Motor neuron (in vitro differentiated cells): ENCODE measurements around the gene PCDHGC3. TPM values are rescaled to one million over a fixed set of nuclear protein-coding genes. Genes with fewer than 3 reads are reported as not detected.
A peak's percentile ranks its signal among the peaks of the same experiment; 100 is the strongest.

Experiments
- ATAC-seq, 8 experiments: fragments of 200-7000 bp; cut with Tn5 transposase; replicated peaks in 6 of 8; 2 replicates each; pipeline ENCODE4 v1.8.0; 2021; ENCODE audit warnings: mild to moderate bottlenecking in 8 of 8, moderate library complexity in 8 of 8
- H3K27ac ChIP-seq, 2 donors: fragments of 250-450 bp; sonication (Bioruptor Pico); 2 replicates each; pipeline ENCODE4 v1.9.0; 2021; ENCODE audit warnings: antibody characterized with exemption in 2 of 2, mild to moderate bottlenecking in 2 of 2, moderate library complexity in 1 of 2
- H3K4me1 ChIP-seq, 2 donors: fragments of 250-450 bp; sonication (Bioruptor Pico); replicated peaks in 1 of 2; 2 replicates each; pipeline ENCODE4 v1.6.1; 2021; ENCODE audit warnings: antibody characterized with exemption in 2 of 2, mild to moderate bottlenecking in 2 of 2, moderate library complexity in 1 of 2
- H3K4me3 ChIP-seq, 5 donors: fragments of 250-450 bp; sonication (Bioruptor Pico); 2 replicates each; pipeline ENCODE4 v1.9.0; 2021; ENCODE audit warnings: antibody characterized with exemption in 5 of 5, mild to moderate bottlenecking in 5 of 5, moderate library complexity in 4 of 5
- WGBS, 10 experiments: fragments of 450-650 bp; shearing (Covaris generic); methylation state at CpG; one replicate each; pipeline ENCODE4 v1.0.0; 2022; 5-methylcytosine and 5-hydroxymethylcytosine counted together
- in situ Hi-C, 9 experiments: fragments of 400-800 bp; cut with MboI; loops; one replicate each; pipeline ENCODE4 v1.15.0; 2021; ENCODE audit warnings: low sequenced_read_pairs in 9 of 9, low pct_unique_long_range_greater_than_20kb in 2 of 9; ENCODE audit not compliant: unreplicated experiment in 9 of 9
- total RNA-seq, 8 experiments: library from RNA; unstranded; fragments of 300-600 nt; gene quantifications; 2 replicates each; pipeline versions ENCODE4 v1.2.3 to v1.2.4, GENCODE V29; 2022

The PCDHGC3 gene
- total RNA-seq, 8 experiments from 2014 or later, result 15.4 to 73.0 (median 26.0) TPM

GRCh38 chr5:141488591-141489561 lies 13.1 kb downstream of the PCDHGC3 start, which contains the start of gene PCDHGC5:
PCDHGC5 (plus strand) TSS chr5:141489081; CDS start chr5:141489241, 160 bp downstream.
- peak in 4 of 8 experiments; percentile 5 to 77 (median 39) for ATAC-seq
- 10 to 87% (median 58%) methylated on average over 1 to 6 of the region's 14 CpGs; no CpG with 5 or more reads in 2 of the 10 experiments for WGBS, 10 experiments
- in situ Hi-C loops, result no loop called here
- Histone ChIP-seq H3K4me1 (peaks cover 11 to 15% of the 10 kb centered on the region in 2 donors), H3K4me3 (no peak within 1 kb of the TSS), H3K27ac (peak within 1 kb of the TSS in 1 of 2 donors; percentile 28)

GRCh38 chr5:141489841-141490240 lies 14.1 kb downstream of the PCDHGC3 start:
- Histone ChIP-seq H3K27ac (no peak overlapping the region), H3K4me3 (no peak overlapping the region), H3K4me1 (peaks cover 17 to 21% of the 10 kb centered on the region in 2 donors)
- 84 to 96% (median 88%) methylated on average over 3 to 5 of the region's 10 CpGs; no CpG with 5 or more reads in 7 of the 10 experiments for WGBS, 10 experiments
- in situ Hi-C loops, result no loop called here
- no peak for ATAC-seq

GRCh38 chr5:141490271-141490670 lies 14.5 kb downstream of the PCDHGC3 start:
- no peak overlapping the region for H3K4me3 ChIP-seq
- in situ Hi-C loops, result no loop called here
- no peak overlapping the region for H3K27ac ChIP-seq
- H3K4me1 ChIP-seq, result peaks cover 21 to 26% of the 10 kb centered on the region in 2 donors
- 60 to 97% (median 90%) methylated on average over 1 to 6 of the region's 10 CpGs; no CpG with 5 or more reads in 7 of the 10 experiments for WGBS, 10 experiments
- ATAC-seq, result no peak

- Histone ChIP-seq H3K27ac (no peak overlapping the region), H3K4me1 (peaks cover 23 to 31% of the 10 kb centered on the region in 2 donors), H3K4me3 (no peak overlapping the region)
- WGBS, 10 experiments, result 85 to 100% (median 93%) methylated on average over 1 to 6 of the region's 13 CpGs; no CpG with 5 or more reads in 7 of the 10 experiments
- ATAC-seq, result no peak
- in situ Hi-C loops, result no loop called here
These were observed 15.0 kb downstream of the PCDHGC3 start for GRCh38 chr5:141490771-141491170.

- Histone ChIP-seq H3K27ac (no peak overlapping the region), H3K4me1 (peaks cover 28 to 38% of the 10 kb centered on the region in 2 donors), H3K4me3 (no peak overlapping the region)
- WGBS, 10 experiments, result 80 to 96% (median 86%) methylated on average over 3 to 25 of the region's 66 CpGs; no CpG with 5 or more reads in 6 of the 10 experiments
- in situ Hi-C loops, result no loop called here
- ATAC-seq, result no peak
These were observed 15.8 kb downstream of the PCDHGC3 start for GRCh38 chr5:141491323-141492167.

GRCh38 chr5:141492168-141492885 lies 16.6 kb downstream of the PCDHGC3 start:
- Histone ChIP-seq H3K4me1 (peaks cover 28 to 38% of the 10 kb centered on the region in 2 donors), H3K27ac (no peak overlapping the region), H3K4me3 (no peak overlapping the region)
- in situ Hi-C loops, result no loop called here
- 80 to 96% (median 88%) methylated on average over 1 to 33 of the region's 68 CpGs; no CpG with 5 or more reads in 5 of the 10 experiments for WGBS, 10 experiments
- ATAC-seq, result no peak

GRCh38 chr5:141493500-141494422 lies 18.0 kb downstream of the PCDHGC3 start:
- peak overlapping the region; percentile 87 to 92 for H3K27ac ChIP-seq
- 25 to 100% (median 83%) methylated on average over 1 to 10 of the region's 10 CpGs; no CpG with 5 or more reads in 3 of the 10 experiments for WGBS, 10 experiments
- in situ Hi-C loops, result no loop called here
- H3K4me1 ChIP-seq, result peaks cover 28 to 34% of the 10 kb centered on the region in 2 donors
- H3K4me3 ChIP-seq, result peak overlapping the region; percentile 2 to 17 (median 10)
- ATAC-seq, result peak in 5 of 8 experiments; percentile 6 to 42 (median 25)

GRCh38 chr5:141494761-141495452 lies 19.1 kb downstream of the PCDHGC3 start:
- H3K4me1 ChIP-seq, result peaks cover 28 to 30% of the 10 kb centered on the region in 2 donors
- H3K27ac ChIP-seq, result peak overlapping the region; percentile 87 to 92
- H3K4me3 ChIP-seq, result peak overlapping the region; percentile 2 to 17 (median 10)
- 0 to 60% (median 51%) methylated on average over 1 to 4 of the region's 22 CpGs; no CpG with 5 or more reads in 5 of the 10 experiments for WGBS, 10 experiments
- peak in 5 of 8 experiments; percentile 86 to 91 (median 87) for ATAC-seq
- in situ Hi-C loops, result no loop called here

GRCh38 chr5:141495453-141495811 lies 19.7 kb downstream of the PCDHGC3 start:
- in situ Hi-C loops, result no loop called here
- no peak for ATAC-seq
- H3K4me1 ChIP-seq, result peaks cover 28 to 30% of the 10 kb centered on the region in 2 donors
- H3K4me3 ChIP-seq, result no peak overlapping the region
- peak overlapping the region; percentile 87 to 92 for H3K27ac ChIP-seq
- 55 to 89% (median 75%) methylated on average over 3 to 7 of the region's 8 CpGs; no CpG with 5 or more reads in 1 of the 10 experiments for WGBS, 10 experiments

- peak in 7 of 8 experiments; percentile 12 to 57 (median 19) for ATAC-seq
- H3K4me1 ChIP-seq, result peaks cover 28 to 30% of the 10 kb centered on the region in 2 donors
- peak overlapping the region in 1 of 2 donors; percentile 29 for H3K27ac ChIP-seq
- in situ Hi-C loops, result no loop called here
- H3K4me3 ChIP-seq, result no peak overlapping the region
- 53 to 90% (median 80%) methylated on average over 1 to 3 of the region's 4 CpGs; no CpG with 5 or more reads in 7 of the 10 experiments for WGBS, 10 experiments
These were observed 20.3 kb downstream of the PCDHGC3 start for GRCh38 chr5:141496038-141496437.

GRCh38 chr5:141501761-141502160 lies 26.0 kb downstream of the PCDHGC3 start:
- H3K4me3 ChIP-seq, result no peak overlapping the region
- peaks cover 7 to 10% of the 10 kb centered on the region in 2 donors for H3K4me1 ChIP-seq
- in situ Hi-C loops, result no loop called here
- H3K27ac ChIP-seq, result peak overlapping the region in 1 of 2 donors; percentile 11
- WGBS, 10 experiments, result 0 to 100% (median 56%) methylated on average over 1 to 5 of the region's 7 CpGs; no CpG with 5 or more reads in 2 of the 10 experiments
- peak in 1 of 8 experiments; percentile 52 for ATAC-seq
